NB4 (cell line): ENCODE results near the gene EAF2.

Experiments used
- DNase-seq: peaks from one replicate; pipeline ENCODE4 v3.0.0; 2010; ENCODE audit warnings: low read depth
- H3K4me3 ChIP-seq: one replicate; pipeline ENCODE4 v1.5.1; 2011; ENCODE audit warnings: mild to moderate bottlenecking, low read depth, low read length, moderate library complexity
- CTCF ChIP-seq: IDR thresholded peaks from one replicate; pipeline ENCODE4 v1.5.1; 2012; ENCODE audit warnings: low read depth, low read length
- MAX ChIP-seq: IDR thresholded peaks from 2 replicates; pipeline ENCODE4 v1.6.1; 2011; ENCODE audit warnings: low read depth, low read length
- MYC ChIP-seq: IDR thresholded peaks from 2 replicates; pipeline ENCODE4 v1.6.1; 2011; ENCODE audit warnings: low read depth, low read length
- POLR2A ChIP-seq: IDR thresholded peaks from 2 replicates; pipeline ENCODE4 v1.6.1; 2011; ENCODE audit warnings: mild to moderate bottlenecking; ENCODE audit not compliant: insufficient read length; ENCODE audit errors: extremely low read depth

Gene EAF2

GRCh38 chr3:121822973-121823372 lies 12.0 kb upstream of the EAF2 start:
- no peak for TF ChIP-seq CTCF
- TF ChIP-seq POLR2A: no peak
- TF ChIP-seq MYC: no peak
- TF ChIP-seq MAX: no peak
- H3K4me3 ChIP-seq: no peak overlapping the region
- no peak for DNase-seq

GRCh38 chr3:121834157-121834670 lies 795 bp upstream of the EAF2 start:
- DNase-seq: peak; percentile 25
- peak overlapping the region; percentile 90 for H3K4me3 ChIP-seq
- TF ChIP-seq MYC (no peak), CTCF (no peak), MAX (no peak), POLR2A (no peak)

GRCh38 chr3:121835465-121835801 lies 424 bp downstream of the EAF2 start:
- TF ChIP-seq MYC (no peak), CTCF (no peak), POLR2A (no peak), MAX (no peak)
- DNase-seq: no peak

GRCh38 chr3:121836064-121836463 lies 1.1 kb downstream of the EAF2 start:
- peak overlapping the region; percentile 90 for H3K4me3 ChIP-seq
- no peak for TF ChIP-seq POLR2A
- TF ChIP-seq CTCF: no peak
- TF ChIP-seq MAX: no peak
- no peak for TF ChIP-seq MYC
- DNase-seq: peak; percentile 57

More at GRCh38 chr3:121835465-121835801, 424 bp downstream of the EAF2 start:
- peak overlapping the region; percentile 90 for H3K4me3 ChIP-seq

GRCh38 chr3:121836481-121836880 lies 1.5 kb downstream of the EAF2 start:
- peak; percentile 32 for DNase-seq
- H3K4me3 ChIP-seq: peak overlapping the region; percentile 90
- TF ChIP-seq CTCF: no peak
- TF ChIP-seq MAX: no peak
- TF ChIP-seq POLR2A: no peak
- TF ChIP-seq MYC: no peak

GRCh38 chr3:121839962-121840361 lies 5.0 kb downstream of the EAF2 start:
- no peak for TF ChIP-seq POLR2A
- TF ChIP-seq MAX: no peak
- TF ChIP-seq CTCF: no peak
- TF ChIP-seq MYC: no peak
- DNase-seq: no peak
- no peak overlapping the region for H3K4me3 ChIP-seq
